HG02973 (cell line): ENCODE measurements around the gene ACSL6.

Source experiments
- ATAC-seq: cut with Tn5 transposase; IDR thresholded peaks from one replicate; pipeline ENCODE4 v1.9.1; 2021; ENCODE audit warnings: moderate library complexity; ENCODE audit not compliant: unreplicated experiment

The ACSL6 gene

DNA sequence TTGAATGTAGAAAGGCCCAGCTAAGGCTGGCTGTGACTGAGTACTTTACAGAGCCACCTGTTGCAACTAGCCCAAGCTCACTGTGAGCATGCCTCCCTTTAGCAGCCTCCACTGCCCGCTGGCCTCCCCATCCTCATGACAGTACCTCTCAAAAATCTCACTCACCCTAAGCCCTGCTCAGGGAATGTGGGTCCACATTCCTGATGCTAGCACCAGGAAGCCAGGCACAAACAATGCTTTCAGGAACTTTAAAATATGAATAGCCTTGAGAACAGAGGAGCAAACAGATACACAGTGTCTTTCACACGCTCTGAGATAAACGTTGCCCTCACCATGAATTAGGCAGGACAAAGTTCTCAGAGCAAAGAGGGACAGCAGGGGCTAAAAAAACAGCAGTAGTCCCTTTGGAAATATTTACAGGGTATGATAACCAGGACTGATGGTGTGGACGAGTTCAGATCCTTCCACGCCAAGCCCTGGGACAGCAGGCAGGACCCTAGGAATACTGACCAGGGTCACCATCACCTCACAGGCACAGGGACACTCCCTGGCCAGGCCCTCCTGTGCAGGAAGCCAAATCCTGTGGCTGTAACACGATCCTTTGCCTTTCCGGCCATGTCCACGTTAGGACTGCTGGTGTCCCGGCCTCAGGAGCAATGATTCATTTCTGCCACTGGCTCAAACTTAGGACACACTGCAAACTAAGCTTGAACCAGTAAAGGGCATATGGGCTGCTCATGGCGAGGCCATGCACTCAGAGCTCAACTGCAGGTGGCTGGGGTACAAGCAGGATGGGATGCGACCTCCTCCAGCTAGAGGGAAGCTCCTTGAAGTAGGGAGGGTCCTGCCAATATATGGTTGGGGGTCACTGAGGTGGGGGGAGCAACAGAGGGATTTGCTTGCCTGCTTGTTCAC, 9.6 kb downstream of the ACSL6 start:
- ATAC-seq: no peak

DNA sequence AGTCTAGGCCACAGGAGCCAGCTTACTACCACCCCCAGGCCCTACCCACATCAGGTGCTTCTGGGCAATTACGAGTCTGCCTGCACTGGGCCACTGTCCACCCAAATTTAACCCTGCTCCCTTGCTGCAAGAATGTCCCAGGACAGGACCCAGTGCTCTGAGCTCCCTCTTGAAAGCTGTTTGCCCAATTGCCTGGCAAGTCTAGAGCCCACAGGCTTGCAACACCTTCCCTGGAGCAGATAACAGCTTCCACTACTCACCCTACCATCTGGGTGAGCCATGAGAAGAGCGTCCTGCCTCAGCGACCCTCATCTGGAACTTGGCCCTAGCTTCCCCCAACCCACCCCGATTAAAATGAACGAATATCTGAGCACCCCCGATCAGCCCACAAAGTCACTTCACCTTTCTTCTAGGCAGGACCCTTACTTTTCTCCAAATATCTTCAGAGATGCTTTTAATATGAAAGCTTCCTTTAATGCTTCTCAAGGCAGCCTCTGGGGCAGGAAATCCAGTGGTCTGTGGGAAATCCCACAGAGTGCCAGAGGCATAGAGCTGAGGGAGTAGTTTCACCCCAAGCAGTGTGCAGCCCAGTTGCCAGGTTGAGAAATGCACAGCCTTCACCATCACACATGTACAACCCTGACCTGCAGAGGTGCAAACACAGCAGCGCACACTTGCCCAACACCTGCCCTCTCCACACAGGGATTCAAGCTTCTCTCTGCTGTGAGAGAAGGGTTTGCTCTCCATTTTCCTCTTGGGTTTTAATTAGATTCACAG, 10.6 kb downstream of the ACSL6 start:
- no peak for ATAC-seq

DNA sequence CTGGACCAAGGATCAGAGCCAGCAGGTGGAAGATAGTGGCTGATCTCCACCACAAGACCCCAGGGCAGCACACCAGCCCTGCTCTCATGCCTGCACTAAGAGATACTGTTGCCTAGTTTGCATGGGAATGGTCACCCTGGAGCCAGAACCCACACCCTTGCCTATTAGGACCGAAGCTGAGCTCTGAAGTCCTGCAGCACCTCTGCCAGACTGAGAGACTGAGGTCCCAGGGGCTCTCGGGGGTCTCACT, 11.3 kb downstream of the ACSL6 start:
- ATAC-seq: no peak

DNA sequence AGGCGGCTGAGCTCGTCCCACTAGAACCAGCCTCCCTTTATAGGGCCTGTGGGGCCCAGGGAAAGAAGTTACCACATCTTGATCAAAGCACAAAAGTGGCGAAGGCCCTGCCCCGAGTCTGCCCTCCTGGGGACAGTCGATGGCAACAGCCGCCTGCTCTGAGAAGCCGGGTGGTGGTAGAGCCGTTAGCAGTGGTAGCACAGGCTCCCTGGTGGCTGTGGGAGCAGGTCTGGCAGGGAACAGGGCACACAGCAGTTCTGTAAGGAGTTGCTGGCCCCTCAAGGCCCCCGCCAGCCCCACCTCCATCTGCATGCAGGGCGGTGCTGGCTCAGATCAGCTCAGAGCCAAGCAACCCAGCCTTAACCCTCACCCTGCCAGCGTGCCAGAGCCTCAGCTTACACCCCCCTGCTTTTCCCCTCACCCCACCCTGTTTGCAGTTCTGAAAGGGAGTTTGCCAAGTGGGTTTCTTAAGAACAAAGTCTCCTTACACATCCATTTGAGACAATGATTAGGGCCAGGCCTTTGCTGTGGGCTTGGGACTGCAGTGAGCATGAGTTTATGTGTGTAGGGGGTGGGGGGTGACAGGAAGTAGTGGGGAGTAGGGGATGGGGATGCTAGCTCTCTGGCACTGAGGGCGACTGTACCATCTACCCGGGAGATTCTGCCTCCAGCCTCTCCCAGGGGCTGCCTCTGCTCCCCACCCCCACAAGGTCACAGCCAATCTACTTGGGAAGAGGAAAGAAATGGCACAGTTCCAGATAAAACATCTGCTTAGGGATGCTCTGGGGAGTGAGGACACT, 11.8 kb downstream of the ACSL6 start:
- ATAC-seq: no peak

DNA sequence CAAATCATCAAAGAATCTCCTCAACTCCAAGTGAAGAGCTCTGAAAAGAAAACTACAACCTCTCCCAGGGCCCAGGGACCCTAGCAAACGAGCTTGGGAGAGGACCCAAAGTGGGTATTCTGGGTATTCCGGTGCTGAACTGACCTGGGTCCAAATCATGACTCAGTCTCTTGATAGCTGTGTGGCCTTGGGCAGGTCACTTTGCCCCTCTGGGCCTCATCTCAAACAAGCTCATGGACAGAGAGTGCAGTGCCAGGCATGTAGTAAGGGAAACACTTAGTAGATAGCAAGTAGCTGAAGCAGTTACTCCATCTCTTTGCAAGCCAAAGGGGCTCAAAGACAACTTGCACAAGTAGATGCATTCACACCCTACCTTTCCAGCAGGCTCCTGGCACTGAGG, 12.4 kb downstream of the ACSL6 start:
- no peak for ATAC-seq

DNA sequence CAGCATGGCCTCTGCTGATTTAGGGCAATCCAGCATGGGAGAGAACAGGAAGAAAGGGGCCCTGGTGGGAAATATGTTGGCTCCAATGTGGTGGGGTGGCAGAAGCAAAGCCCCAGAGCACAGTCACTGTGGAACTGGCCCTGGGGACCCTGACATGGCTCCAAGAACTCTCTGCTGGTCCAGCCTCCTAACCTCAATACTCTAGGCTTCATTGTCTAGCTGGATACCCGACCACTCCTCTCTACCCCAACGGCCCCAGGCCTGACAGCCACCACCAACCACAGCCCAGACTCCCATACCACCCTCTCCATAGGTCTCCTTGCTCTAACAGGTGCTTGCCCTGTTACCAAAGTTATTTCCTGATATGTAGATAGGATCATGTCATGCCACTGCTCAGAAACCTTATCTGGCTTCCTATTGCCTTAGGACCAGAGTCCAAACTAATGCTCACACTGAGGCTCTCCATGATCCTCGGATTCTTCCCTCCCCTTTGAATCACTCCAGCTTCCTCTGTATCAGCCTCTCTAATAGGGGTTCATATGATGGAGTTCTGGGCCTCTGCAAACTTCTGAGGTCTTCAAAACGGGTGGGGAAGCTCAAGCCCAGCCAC, 12.9 kb downstream of the ACSL6 start:
- no peak for ATAC-seq

DNA sequence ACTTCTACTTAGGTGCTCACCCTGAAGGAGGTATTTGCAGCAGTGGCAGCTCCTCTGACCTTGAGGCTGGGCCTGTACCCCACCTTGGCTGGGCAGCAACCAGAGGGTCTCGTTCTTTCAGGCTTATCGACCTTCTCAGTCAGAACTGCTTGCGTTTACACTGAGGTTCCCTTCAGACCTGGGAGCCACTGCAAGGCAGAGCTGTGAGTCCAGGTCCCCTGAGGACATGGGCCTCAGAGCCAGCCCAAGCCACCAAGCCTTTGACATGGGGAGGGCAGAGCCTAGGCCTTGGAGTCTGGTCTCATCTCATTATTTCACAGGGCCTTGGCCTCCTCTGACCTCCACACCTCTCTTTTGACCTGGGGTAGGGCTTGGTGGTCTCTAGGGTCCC, 13.7 kb downstream of the ACSL6 start:
- ATAC-seq: no peak

DNA sequence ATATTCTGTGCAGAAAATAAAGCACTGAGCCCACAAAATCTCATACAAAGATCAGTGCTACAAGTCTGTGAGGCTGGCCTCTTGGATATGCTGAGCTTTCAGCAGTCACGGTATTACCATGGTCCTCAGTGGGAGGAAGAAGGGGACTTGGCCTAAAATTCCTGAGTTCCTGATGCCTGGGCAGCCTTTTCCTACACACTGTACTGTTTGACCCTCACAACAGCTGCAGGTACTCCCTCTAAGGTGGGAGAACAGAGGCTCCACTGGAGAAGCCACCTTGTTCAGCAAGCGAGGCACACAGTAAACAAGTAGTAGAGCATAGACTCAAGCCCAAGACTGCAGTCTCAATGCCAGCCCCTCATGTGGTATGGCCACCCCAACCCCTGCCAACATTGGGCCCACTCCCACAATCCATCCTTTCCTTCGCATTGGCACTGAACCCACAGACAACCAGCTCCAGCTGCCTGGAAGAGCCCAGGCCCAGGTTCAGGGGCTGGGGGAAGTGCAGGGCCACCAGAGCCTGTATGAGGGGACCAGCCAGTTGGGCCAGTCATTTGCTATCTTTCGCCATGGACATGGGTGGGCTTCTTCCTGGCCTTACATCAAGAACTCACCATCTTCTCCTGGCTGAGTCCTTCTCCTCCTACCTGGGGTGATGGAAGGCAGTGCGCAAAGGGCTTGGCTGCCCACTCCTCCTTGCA, 14.3 kb downstream of the ACSL6 start:
- no peak for ATAC-seq

DNA sequence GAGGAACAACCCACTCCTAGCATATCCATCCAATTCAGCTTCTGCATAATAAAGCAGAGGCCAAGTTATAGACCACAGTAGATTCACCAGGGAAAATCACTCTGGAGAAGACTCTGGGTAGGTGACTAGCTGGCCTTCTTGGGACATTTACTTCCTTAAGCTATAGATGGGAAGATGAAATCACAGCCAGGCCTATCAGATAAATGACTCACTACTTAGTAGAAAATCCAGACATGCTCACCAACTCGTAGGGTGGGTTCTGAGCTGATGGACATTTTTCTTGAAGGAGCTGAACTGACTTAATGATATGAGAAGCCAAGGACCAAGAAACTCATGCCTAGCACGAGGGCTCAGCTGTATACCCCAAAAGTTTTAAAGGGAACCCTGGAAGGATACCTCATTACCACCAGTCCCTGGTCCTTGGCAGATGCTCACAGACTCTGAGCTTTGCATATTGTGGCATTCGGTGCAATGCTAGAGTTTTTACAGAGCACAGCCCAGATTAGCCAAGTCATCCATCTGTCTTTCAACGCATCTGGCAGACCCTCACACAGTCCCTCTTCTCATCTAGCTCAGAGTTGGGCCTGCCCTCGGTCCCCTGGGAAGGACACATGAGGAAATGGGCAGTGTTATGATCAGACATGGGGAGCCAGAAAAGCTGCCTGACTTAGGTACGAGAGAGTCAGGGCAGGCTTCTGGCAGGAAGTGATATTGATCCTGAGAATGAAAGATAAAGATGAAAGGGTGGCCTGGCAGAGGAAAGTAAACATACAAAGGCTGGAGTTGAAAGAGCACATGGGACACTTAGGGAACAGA, 15.0 kb downstream of the ACSL6 start:
- ATAC-seq: no peak

DNA sequence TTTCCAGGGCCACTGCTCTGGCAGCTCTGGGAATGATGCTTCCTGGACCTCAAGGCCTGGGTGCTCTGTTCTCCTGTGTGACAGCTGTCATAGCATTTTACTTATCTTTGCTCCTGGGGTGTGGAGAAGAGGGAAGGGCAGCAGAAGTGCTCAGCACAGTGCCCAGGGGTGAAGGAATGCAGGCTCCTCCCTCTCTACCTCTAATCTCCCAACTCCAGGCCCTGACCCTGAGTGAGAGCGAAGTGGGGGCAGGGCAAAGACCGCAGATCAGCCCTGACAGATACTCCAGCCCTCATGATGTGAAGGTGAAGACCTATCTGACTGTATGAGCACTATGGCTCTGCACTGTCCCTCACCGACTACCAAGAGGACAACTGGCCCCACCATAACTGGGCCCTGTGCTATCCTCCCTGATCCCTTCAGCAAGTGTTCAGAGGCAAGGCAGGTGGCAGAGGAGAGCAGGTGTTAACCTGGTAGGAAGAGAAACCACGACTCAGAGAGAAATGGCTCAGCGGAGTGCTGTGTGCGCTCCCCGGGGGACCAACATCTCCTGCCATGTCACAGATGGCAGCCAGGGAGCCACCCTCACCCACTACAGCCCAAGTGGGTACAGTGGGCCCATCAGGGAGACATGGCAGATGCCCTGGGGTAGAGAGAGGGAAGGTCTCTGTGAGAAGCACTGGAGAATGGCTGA, 16.8 kb downstream of the ACSL6 start:
- ATAC-seq: no peak

DNA sequence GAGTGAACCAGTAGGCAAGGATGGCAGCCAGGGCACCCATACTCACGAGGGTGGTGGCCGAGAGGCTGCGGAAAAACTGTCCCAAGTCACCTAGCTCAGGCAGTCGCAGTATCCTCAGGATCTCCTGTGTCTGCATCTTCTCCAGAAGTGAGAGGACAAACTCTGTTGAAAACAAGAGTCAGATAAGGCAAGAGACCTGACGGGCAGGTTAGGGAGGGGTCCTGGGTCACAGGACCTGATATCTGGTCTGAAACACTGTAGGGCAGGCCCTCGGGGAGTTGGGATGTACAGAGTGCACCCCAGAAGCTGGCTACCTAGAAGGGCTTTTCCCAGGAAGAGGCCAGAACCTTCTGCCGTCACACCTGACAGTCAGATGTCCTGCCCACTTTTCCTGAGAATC, 17.4 kb downstream of the ACSL6 start:
- no peak for ATAC-seq

DNA sequence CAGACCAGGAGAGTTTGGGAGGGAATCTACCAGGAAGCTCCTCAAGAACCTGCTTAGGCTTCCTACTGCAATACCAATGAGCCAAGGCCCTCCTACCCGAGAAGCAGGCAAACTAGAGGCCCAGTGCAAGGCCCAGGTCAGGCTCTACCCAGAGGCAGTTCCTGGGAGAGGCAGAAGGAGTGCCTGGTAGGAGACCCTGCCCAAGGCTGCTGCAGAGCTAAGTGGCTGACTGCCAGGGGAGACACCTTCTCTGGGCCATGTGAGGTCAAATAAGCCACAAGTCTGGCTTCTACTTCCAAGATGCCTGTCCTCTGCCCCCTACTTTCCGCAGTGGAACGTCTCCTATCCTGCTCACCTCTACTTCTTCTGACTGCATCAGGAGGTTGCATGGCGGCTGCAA, 17.8 kb downstream of the ACSL6 start:
- no peak for ATAC-seq

DNA sequence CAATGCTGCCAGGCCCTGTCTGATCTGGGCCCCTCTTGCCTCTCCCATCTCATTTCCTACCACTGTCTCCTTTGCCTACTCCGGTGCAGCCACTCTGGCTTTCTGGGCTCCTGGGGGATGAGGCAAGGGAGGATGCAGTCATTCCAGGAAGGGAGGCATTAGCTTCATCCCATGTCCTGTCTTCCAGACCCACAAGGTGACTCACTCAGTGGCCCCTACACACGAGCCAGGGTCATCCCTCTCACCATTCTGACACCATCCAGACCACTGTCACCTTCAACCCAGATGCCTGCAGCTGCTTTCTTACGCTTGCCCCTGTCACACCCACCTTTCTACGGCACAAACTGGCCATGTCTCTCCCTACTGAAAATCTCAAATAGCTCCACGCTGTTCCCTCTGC, 19.1 kb downstream of the ACSL6 start:
- no peak for ATAC-seq

DNA sequence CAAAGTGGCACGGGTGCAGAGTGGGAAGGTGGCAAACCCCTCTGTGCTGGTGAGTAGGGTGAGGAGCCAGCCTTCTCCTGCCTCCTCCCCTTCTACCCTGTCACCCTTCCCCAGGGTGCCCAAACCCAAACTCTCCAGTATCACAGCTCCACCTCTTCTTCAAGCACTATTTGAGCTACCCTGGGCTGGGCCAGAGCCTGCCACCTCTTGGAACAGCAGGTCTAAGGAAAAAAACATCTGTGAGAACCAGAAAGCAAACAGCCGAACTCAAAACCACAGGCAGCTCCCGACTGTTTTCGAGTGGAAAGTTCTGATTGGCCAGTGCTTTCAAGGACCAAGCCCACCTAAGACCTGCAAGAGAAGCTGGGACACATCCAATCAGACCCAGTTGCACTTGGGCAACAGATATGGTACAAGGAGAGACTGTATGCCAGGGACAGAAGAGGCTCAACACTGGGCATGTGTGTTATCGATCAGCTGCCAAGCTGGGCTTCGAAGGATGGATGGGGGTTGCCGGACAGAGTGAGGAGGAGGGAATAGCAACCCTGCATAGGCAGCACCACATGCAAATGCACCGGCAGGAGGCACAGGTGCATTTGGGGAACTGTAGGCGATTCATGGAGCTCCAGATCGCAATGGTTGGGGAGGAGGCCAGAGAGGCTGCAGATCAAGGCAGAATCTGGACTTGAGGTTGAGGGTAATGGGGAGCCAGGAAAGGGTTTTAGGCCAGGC, 19.7 kb downstream of the ACSL6 start:
- no peak for ATAC-seq

DNA sequence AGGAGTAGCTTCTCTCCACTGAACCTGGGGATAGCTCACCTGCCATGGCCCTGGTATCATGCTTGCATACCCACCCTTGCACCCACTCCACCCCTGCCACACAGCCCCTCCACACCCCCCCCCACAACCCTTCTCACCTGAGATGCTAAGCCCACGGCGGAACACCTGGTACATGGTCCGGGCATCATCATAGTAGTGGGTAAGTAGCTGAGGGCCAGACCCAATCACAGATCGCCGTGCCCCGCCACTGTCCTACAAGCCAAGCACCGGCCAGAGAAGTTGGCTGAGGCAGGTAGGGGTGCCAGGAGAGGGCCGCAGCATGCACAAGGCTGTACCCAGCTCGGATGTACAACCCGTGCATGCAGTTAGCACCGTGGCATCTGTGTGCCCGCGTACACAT, 20.7 kb downstream of the ACSL6 start:
- ATAC-seq: no peak

DNA sequence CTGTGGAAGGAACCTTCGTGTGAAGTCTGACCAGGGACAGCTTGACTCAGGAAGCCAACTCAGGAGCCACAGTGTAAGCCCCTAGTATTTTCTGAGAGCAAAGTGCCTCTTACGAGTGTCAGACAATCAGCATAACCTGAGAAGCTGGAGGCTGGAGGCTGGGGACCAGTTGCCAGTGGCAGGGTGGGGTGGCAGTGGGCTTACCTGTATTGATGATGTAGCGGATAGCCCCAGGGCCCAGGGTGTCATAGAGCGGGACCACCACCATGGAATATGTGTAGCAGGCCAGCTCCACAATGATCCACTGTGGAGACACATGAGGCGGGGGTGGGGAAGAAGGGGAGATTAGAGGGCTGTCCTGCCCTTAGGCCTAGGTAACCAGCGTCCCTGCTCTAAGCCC, 22.9 kb downstream of the ACSL6 start:
- no peak for ATAC-seq

DNA sequence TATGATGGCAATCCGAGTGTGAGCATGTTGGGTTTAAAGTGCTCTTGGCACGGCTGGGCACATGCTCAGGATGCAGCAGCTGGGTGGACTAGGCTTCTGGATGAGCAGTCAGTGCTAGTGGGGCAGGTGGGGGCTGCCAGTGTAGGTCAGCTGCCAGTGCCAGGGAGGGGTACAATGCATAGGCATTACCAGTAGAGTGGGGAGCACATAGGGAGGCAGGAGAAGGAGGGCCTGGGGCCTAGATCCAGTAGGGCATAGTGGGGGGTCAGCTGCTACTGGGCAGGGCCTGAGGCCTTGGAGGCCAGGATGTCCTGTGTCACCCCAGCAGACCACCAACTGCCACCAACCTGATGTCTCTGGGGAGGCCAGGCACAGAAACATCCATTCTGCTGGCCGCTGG, 24.2 kb downstream of the ACSL6 start:
- no peak for ATAC-seq

DNA sequence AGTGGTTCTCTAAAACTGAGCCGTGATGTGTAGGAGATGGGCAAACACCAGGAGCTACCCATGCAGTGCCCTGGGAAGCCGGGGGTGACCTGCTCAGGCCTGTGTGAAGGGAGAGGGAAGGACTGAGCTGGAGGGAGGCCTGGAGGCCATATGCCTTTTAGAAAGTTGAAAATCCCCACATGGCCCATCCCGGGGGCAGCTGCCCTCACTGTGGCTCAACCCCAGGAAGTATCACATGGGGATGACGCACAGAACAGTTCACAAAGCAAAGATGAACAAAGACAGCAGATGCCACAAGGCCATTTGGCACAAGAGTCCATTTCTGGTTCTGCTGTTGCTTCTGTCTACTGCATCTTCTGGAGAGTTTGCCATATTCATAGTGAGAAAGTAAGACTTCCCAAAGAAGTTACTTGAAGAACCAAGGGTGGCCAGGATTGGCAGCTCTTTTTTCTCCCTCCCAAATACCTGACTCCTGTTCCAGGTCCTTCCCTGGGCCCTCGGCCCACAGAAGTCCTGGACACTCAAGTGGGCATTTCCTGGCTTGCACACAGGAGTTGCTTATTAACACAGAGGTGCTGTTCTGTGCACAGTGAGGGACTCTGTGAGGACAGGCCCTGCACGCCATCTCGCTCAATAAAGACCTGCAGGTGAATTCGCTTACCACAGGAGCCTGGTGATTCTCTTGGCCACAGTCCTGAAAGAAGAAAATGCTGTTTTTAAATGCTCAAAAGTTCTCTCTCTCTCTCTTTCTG, 25.1 kb downstream of the ACSL6 start:
- ATAC-seq: no peak
